ENCODE measurements around the gene ITPK1.

ITPK1 gene

GRCh38 chr14:92945959-92946846 is 169.5 kb downstream of the ITPK1 start:
- H3K27me3 ChIP-seq (ENCODE audit: control insufficient read depth, insufficient read depth, low read length) = no peaks in the 10 kb centered on the region

GRCh38 chr14:92945544-92945943 is 170.2 kb downstream of the ITPK1 start:
- H3K4me3 ChIP-seq (ENCODE audit: low read length) = no peak overlapping the region
- no peaks in the 10 kb centered on the region for H3K27me3 ChIP-seq (ENCODE audit: control insufficient read depth, insufficient read depth, low read length)
- no peaks in the 10 kb centered on the region for H3K9me3 ChIP-seq (ENCODE audit: control insufficient read depth, low read length)
- no peak overlapping the region for H3K9ac ChIP-seq (ENCODE audit: low read length)
- H3K36me3 ChIP-seq (ENCODE audit: control insufficient read depth, insufficient read depth, low read length) = peaks cover 5% of the 10 kb centered on the region
- peaks cover 12% of the 10 kb centered on the region for H3K4me1 ChIP-seq (ENCODE audit: control insufficient read depth, insufficient read depth, low read length)

More at GRCh38 chr14:92945959-92946846, 169.5 kb downstream of the ITPK1 start:
- H3K36me3 ChIP-seq (ENCODE audit: control insufficient read depth, insufficient read depth, low read length) = peaks cover 5% of the 10 kb centered on the region
- H3K9me3 ChIP-seq (ENCODE audit: control insufficient read depth, low read length) = no peaks in the 10 kb centered on the region
- H3K4me1 ChIP-seq (ENCODE audit: control insufficient read depth, insufficient read depth, low read length) = peaks cover 12% of the 10 kb centered on the region
- H3K4me3 ChIP-seq (ENCODE audit: low read length) = no peak overlapping the region
- H3K9ac ChIP-seq (ENCODE audit: low read length) = no peak overlapping the region

DNA sequence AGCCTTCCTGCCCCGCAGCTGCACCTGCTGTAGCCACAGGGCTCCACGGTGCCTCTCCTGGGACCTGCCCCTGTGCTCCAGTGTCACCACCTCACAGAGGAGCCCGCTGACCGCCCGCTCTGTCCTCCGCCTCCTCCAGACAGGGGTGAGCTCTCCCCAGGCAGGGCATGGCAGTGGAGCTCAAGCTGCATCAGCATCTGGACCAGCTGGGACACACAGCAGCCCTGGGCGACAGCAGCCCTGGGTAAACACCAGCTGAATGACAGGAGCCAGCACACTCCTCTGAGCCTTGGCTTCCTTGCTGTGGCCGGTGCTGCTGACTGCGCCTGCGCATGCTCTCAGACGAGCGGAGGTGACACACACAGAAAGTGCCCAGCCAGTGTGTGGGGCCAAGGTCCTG is 170.7 kb downstream of the ITPK1 start:
- H3K4me1 ChIP-seq (ENCODE audit: control insufficient read depth, insufficient read depth, low read length) = peaks cover 12% of the 10 kb centered on the region
- peaks cover 5% of the 10 kb centered on the region for H3K36me3 ChIP-seq (ENCODE audit: control insufficient read depth, insufficient read depth, low read length)
- no peaks in the 10 kb centered on the region for H3K9me3 ChIP-seq (ENCODE audit: control insufficient read depth, low read length)
- H3K9ac ChIP-seq (ENCODE audit: low read length) = no peak overlapping the region
- no peak overlapping the region for H3K4me3 ChIP-seq (ENCODE audit: low read length)
- H3K27me3 ChIP-seq (ENCODE audit: control insufficient read depth, insufficient read depth, low read length) = no peaks in the 10 kb centered on the region

DNA sequence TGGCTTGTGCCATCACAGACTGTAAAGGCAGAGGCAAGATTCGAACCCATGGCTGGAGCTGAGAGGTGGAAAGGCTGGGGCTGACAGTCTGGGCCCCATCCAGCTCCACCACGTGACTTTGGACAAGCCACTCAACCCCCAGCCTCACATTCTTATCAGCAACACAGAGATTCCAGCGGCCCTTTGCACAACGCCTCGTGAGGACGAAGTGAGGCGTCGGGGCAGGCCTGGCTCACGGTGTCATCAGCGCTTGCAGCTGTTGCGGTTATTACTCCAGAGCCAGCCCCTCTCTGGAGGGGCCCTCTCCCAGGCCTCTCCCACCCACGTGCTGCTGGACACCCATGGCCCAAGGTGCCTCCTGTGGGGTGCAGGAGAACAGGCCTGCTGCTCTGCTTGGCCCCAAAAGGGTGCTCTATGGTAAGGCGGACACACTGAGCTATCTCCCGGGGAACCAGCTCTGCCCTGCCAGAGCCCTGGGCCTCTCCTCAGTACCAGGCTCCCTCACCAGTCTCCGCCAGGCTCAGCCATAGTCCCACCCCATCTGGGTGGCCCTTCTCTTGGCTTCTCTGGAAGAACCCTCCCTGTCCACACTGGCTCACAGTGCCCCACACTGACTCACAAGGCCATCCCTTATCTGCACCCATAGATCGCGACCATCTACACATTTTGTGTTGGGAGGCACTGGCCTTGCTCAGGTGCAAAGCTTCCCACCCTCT is 171.7 kb downstream of the ITPK1 start:
- Histone ChIP-seq H3K36me3 (ENCODE audit: control insufficient read depth, insufficient read depth, low read length) (peaks cover 5% of the 10 kb centered on the region), H3K9ac (ENCODE audit: low read length) (no peak overlapping the region), H3K9me3 (ENCODE audit: control insufficient read depth, low read length) (no peaks in the 10 kb centered on the region), H3K4me1 (ENCODE audit: control insufficient read depth, insufficient read depth, low read length) (peaks cover 12% of the 10 kb centered on the region), H3K27me3 (ENCODE audit: control insufficient read depth, insufficient read depth, low read length) (no peaks in the 10 kb centered on the region), H3K4me3 (ENCODE audit: low read length) (no peak overlapping the region)

DNA sequence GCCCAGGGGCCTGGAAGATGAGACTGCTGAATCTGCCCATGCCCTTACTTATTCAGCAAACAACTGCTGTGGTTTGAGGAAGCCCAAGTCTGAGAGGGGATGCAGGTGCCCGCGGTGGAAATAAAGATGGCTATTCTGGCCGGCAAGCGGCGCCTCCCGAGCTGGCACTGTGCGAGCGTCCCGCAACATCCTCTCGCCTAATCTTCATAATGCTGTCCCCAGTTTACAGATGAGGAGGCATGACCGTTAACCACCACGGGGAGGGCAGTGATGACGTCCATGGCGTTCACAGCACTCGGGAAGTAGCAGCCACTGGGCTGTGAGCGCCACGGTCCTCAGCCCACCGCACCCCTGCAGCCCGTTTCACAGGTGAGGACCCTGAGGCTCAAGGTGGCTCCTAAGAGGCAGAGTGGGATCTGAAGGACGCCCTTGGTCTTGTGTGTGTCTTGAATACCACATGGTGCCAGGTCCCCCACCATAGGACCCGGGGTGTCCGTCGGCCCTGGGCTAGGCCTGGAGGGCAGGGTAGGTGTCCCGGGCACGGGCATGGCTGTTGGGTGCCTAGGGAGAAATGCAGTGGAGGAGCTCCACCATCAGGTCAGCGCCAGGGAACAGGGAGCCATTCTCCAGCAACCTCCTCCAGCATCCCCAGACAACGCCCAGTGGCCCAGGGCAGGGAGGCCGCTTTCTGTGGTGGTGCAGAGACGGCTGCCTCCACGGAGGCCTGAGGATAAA is 172.6 kb downstream of the ITPK1 start:
- H3K36me3 ChIP-seq (ENCODE audit: control insufficient read depth, insufficient read depth, low read length) = peaks cover 5% of the 10 kb centered on the region
- H3K4me3 ChIP-seq (ENCODE audit: low read length) = no peak overlapping the region

DNA sequence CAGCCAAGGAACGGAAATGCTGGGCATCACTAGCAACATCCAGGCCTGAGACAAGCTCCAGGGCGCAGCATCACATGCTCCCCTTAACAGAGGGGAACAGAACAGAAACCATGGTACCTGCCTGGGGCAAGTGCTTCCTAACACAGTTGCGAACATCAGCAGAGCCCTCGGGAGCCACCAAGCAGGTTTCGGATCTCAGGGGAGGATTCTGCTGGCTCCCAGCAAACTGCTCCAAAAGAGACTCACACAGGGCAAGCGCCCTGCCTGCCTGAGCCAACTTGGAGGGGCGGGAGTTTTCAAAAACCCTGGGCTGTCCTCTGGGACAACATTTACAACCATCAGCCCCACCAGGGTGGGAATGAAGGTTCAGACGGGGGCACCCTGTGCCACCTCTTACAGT is 173.1 kb downstream of the ITPK1 start:
- peaks cover 5% of the 10 kb centered on the region for H3K36me3 ChIP-seq (ENCODE audit: control insufficient read depth, insufficient read depth, low read length)
- no peak overlapping the region for H3K9ac ChIP-seq (ENCODE audit: low read length)
- H3K4me1 ChIP-seq (ENCODE audit: control insufficient read depth, insufficient read depth, low read length) = peaks cover 12% of the 10 kb centered on the region
- H3K4me3 ChIP-seq (ENCODE audit: low read length) = no peak overlapping the region
- no peaks in the 10 kb centered on the region for H3K27me3 ChIP-seq (ENCODE audit: control insufficient read depth, insufficient read depth, low read length)
- H3K9me3 ChIP-seq (ENCODE audit: control insufficient read depth, low read length) = no peaks in the 10 kb centered on the region

More for the DNA sequence above, 172.6 kb downstream of the ITPK1 start:
- H3K9ac ChIP-seq (ENCODE audit: low read length) = no peak overlapping the region
- no peaks in the 10 kb centered on the region for H3K27me3 ChIP-seq (ENCODE audit: control insufficient read depth, insufficient read depth, low read length)
- peaks cover 12% of the 10 kb centered on the region for H3K4me1 ChIP-seq (ENCODE audit: control insufficient read depth, insufficient read depth, low read length)
- no peaks in the 10 kb centered on the region for H3K9me3 ChIP-seq (ENCODE audit: control insufficient read depth, low read length)

GRCh38 chr14:92942136-92942535 is 173.6 kb downstream of the ITPK1 start:
- H3K4me1 ChIP-seq (ENCODE audit: control insufficient read depth, insufficient read depth, low read length) = peaks cover 9% of the 10 kb centered on the region
- peaks cover 5% of the 10 kb centered on the region for H3K36me3 ChIP-seq (ENCODE audit: control insufficient read depth, insufficient read depth, low read length)
- no peak overlapping the region for H3K9ac ChIP-seq (ENCODE audit: low read length)

GRCh38 chr14:92941531-92941930 is 174.2 kb downstream of the ITPK1 start:
- H3K36me3 ChIP-seq (ENCODE audit: control insufficient read depth, insufficient read depth, low read length) = peaks cover 5% of the 10 kb centered on the region
- no peaks in the 10 kb centered on the region for H3K9me3 ChIP-seq (ENCODE audit: control insufficient read depth, low read length)
- H3K4me3 ChIP-seq (ENCODE audit: low read length) = no peak overlapping the region
- H3K9ac ChIP-seq (ENCODE audit: low read length) = no peak overlapping the region
- peaks cover 3% of the 10 kb centered on the region for H3K4me1 ChIP-seq (ENCODE audit: control insufficient read depth, insufficient read depth, low read length)
- no peaks in the 10 kb centered on the region for H3K27me3 ChIP-seq (ENCODE audit: control insufficient read depth, insufficient read depth, low read length)

More at GRCh38 chr14:92942136-92942535, 173.6 kb downstream of the ITPK1 start:
- H3K27me3 ChIP-seq (ENCODE audit: control insufficient read depth, insufficient read depth, low read length) = no peaks in the 10 kb centered on the region
- no peak overlapping the region for H3K4me3 ChIP-seq (ENCODE audit: low read length)
- no peaks in the 10 kb centered on the region for H3K9me3 ChIP-seq (ENCODE audit: control insufficient read depth, low read length)

GRCh38 chr14:92940543-92940942 is 175.2 kb downstream of the ITPK1 start:
- Histone ChIP-seq H3K9me3 (ENCODE audit: control insufficient read depth, low read length) (no peaks in the 10 kb centered on the region), H3K4me3 (ENCODE audit: low read length) (no peak overlapping the region), H3K36me3 (ENCODE audit: control insufficient read depth, insufficient read depth, low read length) (peaks cover 5% of the 10 kb centered on the region), H3K27me3 (ENCODE audit: control insufficient read depth, insufficient read depth, low read length) (no peaks in the 10 kb centered on the region), H3K9ac (ENCODE audit: low read length) (no peak overlapping the region), H3K4me1 (ENCODE audit: control insufficient read depth, insufficient read depth, low read length) (no peaks in the 10 kb centered on the region)

DNA sequence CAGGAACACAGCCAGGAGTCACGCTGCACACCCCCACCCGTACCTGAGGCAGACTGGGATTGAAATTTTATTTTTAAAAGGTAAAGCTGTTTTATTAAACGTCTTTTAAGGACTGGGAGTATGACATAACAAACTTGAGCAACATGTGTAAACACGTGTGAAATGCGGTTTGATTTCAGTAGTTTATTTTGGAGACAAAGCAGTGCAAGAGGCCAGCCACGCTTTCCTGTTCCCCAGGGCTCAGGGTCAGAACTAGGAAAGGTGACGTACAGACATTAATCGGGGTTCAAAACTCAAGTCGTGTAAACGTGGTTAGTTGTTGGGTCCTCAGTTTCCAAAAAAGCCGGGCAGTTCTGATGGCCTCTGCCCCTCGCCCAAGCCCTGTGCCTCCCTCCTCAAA is 176.0 kb downstream of the ITPK1 start:
- Histone ChIP-seq H3K9ac (ENCODE audit: low read length) (no peak overlapping the region), H3K4me1 (ENCODE audit: control insufficient read depth, insufficient read depth, low read length) (no peaks in the 10 kb centered on the region), H3K9me3 (ENCODE audit: control insufficient read depth, low read length) (no peaks in the 10 kb centered on the region), H3K4me3 (ENCODE audit: low read length) (no peak overlapping the region), H3K27me3 (ENCODE audit: control insufficient read depth, insufficient read depth, low read length) (no peaks in the 10 kb centered on the region), H3K36me3 (ENCODE audit: control insufficient read depth, insufficient read depth, low read length) (no peaks in the 10 kb centered on the region)

GRCh38 chr14:92938890-92939671 is 176.6 kb downstream of the ITPK1 start:
- Histone ChIP-seq H3K27me3 (ENCODE audit: control insufficient read depth, insufficient read depth, low read length) (no peaks in the 10 kb centered on the region), H3K9ac (ENCODE audit: low read length) (no peak overlapping the region), H3K4me3 (ENCODE audit: low read length) (no peak overlapping the region), H3K4me1 (ENCODE audit: control insufficient read depth, insufficient read depth, low read length) (no peaks in the 10 kb centered on the region), H3K36me3 (ENCODE audit: control insufficient read depth, insufficient read depth, low read length) (no peaks in the 10 kb centered on the region), H3K9me3 (ENCODE audit: control insufficient read depth, low read length) (no peaks in the 10 kb centered on the region)
